ENCODE data around the gene ZNF786. TPM values are rescaled to one million over a fixed set of nuclear protein-coding genes. Genes with fewer than 3 reads are reported as not detected.

The ZNF786 gene
- total and polyA plus RNA-seq, 9 of the 15 experiments (the other 6 are each of a cell fraction or from before 2014, with no cell fraction given), result 0.31 to 5.4 (median 3.0) TPM

GRCh38 chr7:149126662-149127266 is 36.2 kb upstream of the ZNF786 start (continued):
- no peak for TF ChIP-seq RB1 (IDR thresholded peaks at IDR 0.05; ENCODE audit: low read depth)
- peak; percentile 25; the same call in 1 of the 2 replicates for TF ChIP-seq MED1 (CRISPR knock-in tag; IDR thresholded peaks at IDR 0.05; ENCODE audit: borderline replicate concordance)
- no peak for TF ChIP-seq SIN3B (IDR thresholded peaks at IDR 0.05; ENCODE audit: low read depth)
- no peak for TF ChIP-seq SRSF7 (optimal IDR thresholded peaks at IDR 0.05; ENCODE audit: low read depth, low read length)
- TF ChIP-seq PHF21A (IDR thresholded peaks at IDR 0.05; ENCODE audit: borderline replicate concordance, low read depth), result no peak
- no peak for TF ChIP-seq GTF2F1 (IDR thresholded peaks at IDR 0.05; ENCODE audit: low read depth, low read length)
- TF ChIP-seq SP1 (CRISPR knock-in tag; IDR thresholded peaks at IDR 0.05), result no peak
- no peak for TF ChIP-seq MBD2 (IDR thresholded peaks at IDR 0.05; ENCODE audit: borderline replicate concordance, low read depth)
- TF ChIP-seq MXI1 (IDR thresholded peaks at IDR 0.05; ENCODE audit: low read depth, low read length), result no peak; the same call in 1 of the 2 replicates
- TF ChIP-seq ZNF76 (CRISPR knock-in tag; IDR thresholded peaks at IDR 0.05; ENCODE audit: borderline replicate concordance), result no peak
- TF ChIP-seq FOXA3 (CRISPR knock-in tag; conservative IDR thresholded peaks at IDR 0.05 in 1 of 2, IDR thresholded peaks at IDR 0.05 in 1 of 2), result no peak
- peak; percentile 41; the same call in 1 of the 2 replicates for TF ChIP-seq IRF1 (CRISPR knock-in tag; IDR thresholded peaks at IDR 0.05; ENCODE audit: borderline replicate concordance)
- TF ChIP-seq TCF7 (IDR thresholded peaks at IDR 0.05; ENCODE audit: borderline replicate concordance), result no peak
- TF ChIP-seq BRCA1 (IDR thresholded peaks at IDR 0.05), result no peak
- TF ChIP-seq BRCA1 (CRISPR knock-in tag; IDR thresholded peaks at IDR 0.05), result peak; percentile 91; the same call in 1 of the 2 replicates
- peak; percentile 59; the same call in 1 of the 2 replicates for TF ChIP-seq STAG1 (CRISPR knock-in tag; IDR thresholded peaks at IDR 0.05; ENCODE audit: borderline replicate concordance)
- TF ChIP-seq KAT7 (CRISPR knock-in tag; IDR thresholded peaks at IDR 0.05; ENCODE audit: borderline replicate concordance), result no peak
- TF ChIP-seq ZNF280B (CRISPR knock-in tag; IDR thresholded peaks at IDR 0.05), result no peak
- no peak for TF ChIP-seq FOS (IDR thresholded peaks at IDR 0.05; ENCODE audit: extremely low read depth, insufficient read length)
- no peak for TF ChIP-seq ZNF589 (CRISPR knock-in tag; IDR thresholded peaks at IDR 0.05; ENCODE audit: low read depth)
- no peak for TF ChIP-seq CREB5 (CRISPR knock-in tag; IDR thresholded peaks at IDR 0.05)
- TF ChIP-seq MTA1 (IDR thresholded peaks at IDR 0.05; ENCODE audit: borderline replicate concordance), result peak; percentile 57; the same call in 1 of the 2 replicates
- TF ChIP-seq TAL1 (IDR thresholded peaks at IDR 0.05), result no peak; the same call in 1 of the 2 replicates
- no peak; the same call in 1 of the 2 replicates for TF ChIP-seq E2F4 (CRISPR knock-in tag; IDR thresholded peaks at IDR 0.05; ENCODE audit: low read depth)
- peak; percentile 59; the same call in 1 of the 2 replicates for TF ChIP-seq ELF4 (CRISPR knock-in tag; IDR thresholded peaks at IDR 0.05)
- no peak for TF ChIP-seq ZNF551 (CRISPR knock-in tag; IDR thresholded peaks at IDR 0.05)
